H1 (cell line): ENCODE results near the gene GK2. TPM values are rescaled to one million over a fixed set of nuclear protein-coding genes. Genes with fewer than 3 reads are reported as not detected.

ENCODE experiments used
- CTCF ChIA-PET: fragments of 300-600 bp; sonication (Branson Sonifier 250); formaldehyde crosslinking; loops from one replicate; lab custom pipeline; 2021; ENCODE audit not compliant: partially characterized antibody; lab: Charles Lee
- POLR2A ChIA-PET: fragments of 300-600 bp; sonication (Branson Sonifier 250); formaldehyde crosslinking; loops from one replicate; lab custom pipeline; 2021; ENCODE audit warnings: inconsistent platforms; ENCODE audit not compliant: partially characterized antibody; lab: Charles Lee
- DNase-seq, 2 experiments: peaks; one replicate each; pipeline versions ENCODE4 v3.0.0 to v3.0.0-alpha.2; 2010 to 2022; ENCODE audit warnings: low spot score in 2 of 2, low read depth in 1 of 2, mixed read lengths in 1 of 2
- FAIRE-seq: peaks from 2 replicates; lab custom pipeline; 2011; peaks lifted over from hg19 to GRCh38; lab: Jason Lieb, UNC
- H2AFZ ChIP-seq: 2 replicates; pipeline ENCODE4 v1.8.1; 2012; ENCODE audit warnings: low read length, inconsistent platforms
- H2AK5ac ChIP-seq: 2 replicates; pipeline ENCODE4 v1.6.1; 2013; ENCODE audit warnings: low read depth, low read length
- H2BK120ac ChIP-seq: replicated peaks from 2 replicates; pipeline ENCODE3; 2013; ENCODE audit warnings: low read depth, low read length, inconsistent platforms
- H2BK12ac ChIP-seq: 2 replicates; pipeline ENCODE4 v1.6.1; 2013; ENCODE audit warnings: low read depth, low read length
- H2BK15ac ChIP-seq: 2 replicates; pipeline ENCODE4 v1.6.1; 2013; ENCODE audit warnings: low read length
- H2BK20ac ChIP-seq: 2 replicates; pipeline ENCODE4 v1.6.1; 2013; ENCODE audit warnings: low read length
- H2BK5ac ChIP-seq: 2 replicates; pipeline ENCODE4 v1.6.1; 2013; ENCODE audit warnings: low read depth, low read length
- H3K14ac ChIP-seq: 2 replicates; pipeline ENCODE4 v1.6.1; 2013; ENCODE audit warnings: inconsistent platforms; ENCODE audit not compliant: insufficient read length
- H3K18ac ChIP-seq: 2 replicates; pipeline ENCODE4 v1.6.1; 2013; ENCODE audit warnings: low read length; ENCODE audit errors: extremely low read depth
- H3K23ac ChIP-seq: 2 replicates; pipeline ENCODE4 v1.6.1; 2013; ENCODE audit warnings: inconsistent platforms; ENCODE audit not compliant: insufficient read length
- H3K23me2 ChIP-seq: 2 replicates; pipeline ENCODE4 v1.6.1; 2013; ENCODE audit warnings: low read depth, low read length
- H3K27ac ChIP-seq: 2 replicates; pipeline ENCODE4 v1.6.1; 2011; ENCODE audit warnings: low read depth, low read length, inconsistent platforms
- H3K27me3 ChIP-seq, 4 experiments: replicated peaks in 1 of 4; 1 replicate in 1 of 4; 2 replicates in 3 of 4; pipeline versions ENCODE4 v1.6.1 to v1.8.1; 2011 to 2013; ENCODE audit warnings: low read length in 3 of 4, mild to moderate bottlenecking in 3 of 4, inconsistent platforms in 2 of 4, mixed read lengths in 2 of 4, moderate library complexity in 1 of 4; ENCODE audit not compliant: control insufficient read depth in 3 of 4, insufficient read depth in 3 of 4; ENCODE audit errors: extremely low read depth in 1 of 4
- H3K36me3 ChIP-seq, 4 experiments: 2 replicates each; pipeline versions ENCODE4 v1.6.1 to v1.8.1; 2011 to 2013; ENCODE audit warnings: mild to moderate bottlenecking in 4 of 4, low read length in 3 of 4, moderate library complexity in 2 of 4, control low read depth in 1 of 4, inconsistent platforms in 1 of 4; ENCODE audit not compliant: insufficient read depth in 4 of 4, control insufficient read depth in 2 of 4
- H3K4ac ChIP-seq: replicated peaks from 2 replicates; pipeline ENCODE3; 2013; ENCODE audit warnings: low read length, low read depth, mixed read lengths, inconsistent platforms; ENCODE audit not compliant: insufficient read length
- H3K4me1 ChIP-seq, 4 experiments: replicated peaks in 1 of 4; 1 replicate in 1 of 4; 2 replicates in 3 of 4; pipeline versions ENCODE4 v1.6.1 to v1.8.1; 2011 to 2013; ENCODE audit warnings: low read length in 3 of 4, inconsistent platforms in 2 of 4, mixed read lengths in 1 of 4; ENCODE audit not compliant: insufficient read depth in 4 of 4, control insufficient read depth in 3 of 4
- H3K4me2 ChIP-seq, 2 experiments: 2 replicates each; pipeline versions ENCODE4 v1.6.1 to v1.8.1; 2011 to 2013; ENCODE audit warnings: low read depth in 2 of 2, low read length in 2 of 2, control low read depth in 1 of 2, inconsistent platforms in 1 of 2, mild to moderate bottlenecking in 1 of 2; ENCODE audit not compliant: insufficient read depth in 1 of 2
- H3K4me3 ChIP-seq, 4 experiments: fragments of 200-600, 300-600 bp in 1 of 4; sonication (generic), shearing (Covaris generic), sonication (Bioruptor Twin) in 1 of 4; 2 replicates each; pipeline versions ENCODE4 v1.5.1 to v1.8.1; 2011 to 2016; ENCODE audit warnings: low read length in 4 of 4, low read depth in 3 of 4, control low read depth in 2 of 4, inconsistent platforms in 2 of 4, mild to moderate bottlenecking in 2 of 4, mixed read lengths in 1 of 4, moderate library complexity in 1 of 4; ENCODE audit not compliant: insufficient read depth in 2 of 4; ENCODE audit errors: extremely low read depth in 1 of 4
- H3K56ac ChIP-seq: replicated peaks from 2 replicates; pipeline ENCODE3; 2013; ENCODE audit warnings: low read depth, mild to moderate bottlenecking, mixed read lengths, low read length, inconsistent platforms; ENCODE audit not compliant: insufficient read length
- H3K79me1 ChIP-seq: 2 replicates; pipeline ENCODE4 v1.6.1; 2013; ENCODE audit warnings: low read depth, low read length, control low read depth
- H3K79me2 ChIP-seq, 2 experiments: 2 replicates each; pipeline versions ENCODE4 v1.6.1 to v1.8.1; 2012 to 2013; ENCODE audit warnings: low read length in 2 of 2, mild to moderate bottlenecking in 2 of 2, inconsistent platforms in 1 of 2; ENCODE audit not compliant: insufficient read depth in 2 of 2, control insufficient read depth in 1 of 2
- H3K9ac ChIP-seq, 4 experiments: replicated peaks in 1 of 4; 1 replicate in 1 of 4; 2 replicates in 3 of 4; pipeline versions ENCODE4 v1.6.1 to v1.8.1; 2011 to 2013; ENCODE audit warnings: low read depth in 3 of 4, low read length in 3 of 4, control low read depth in 2 of 4, mild to moderate bottlenecking in 2 of 4, moderate library complexity in 2 of 4, inconsistent platforms in 1 of 4; ENCODE audit errors: extremely low read depth in 1 of 4
- H3K9me3 ChIP-seq, 2 experiments: 2 replicates each; pipeline versions ENCODE4 v1.6.1 to v1.8.1; 2012 to 2013; ENCODE audit warnings: mild to moderate bottlenecking in 2 of 2, moderate library complexity in 2 of 2, control low read depth in 1 of 2, inconsistent platforms in 1 of 2, low read depth in 1 of 2, low read length in 1 of 2, mixed read lengths in 1 of 2; ENCODE audit not compliant: insufficient read depth in 2 of 2
- H4K20me1 ChIP-seq, 2 experiments: replicated peaks in 1 of 2; 2 replicates each; pipeline versions ENCODE3 to v1.8.1; 2011 to 2013; ENCODE audit warnings: inconsistent platforms in 2 of 2, low read length in 2 of 2, mild to moderate bottlenecking in 1 of 2; ENCODE audit not compliant: insufficient read depth in 2 of 2, control insufficient read depth in 1 of 2
- H4K5ac ChIP-seq: 2 replicates; pipeline ENCODE4 v1.6.1; 2013; ENCODE audit warnings: low read length, low read depth, mixed read lengths, inconsistent platforms; ENCODE audit not compliant: insufficient read length
- H4K8ac ChIP-seq: 2 replicates; pipeline ENCODE4 v1.8.0; 2013; ENCODE audit warnings: mild to moderate bottlenecking, moderate library complexity, low read length, inconsistent platforms; ENCODE audit not compliant: insufficient read depth; ENCODE audit errors: extremely low read depth
- H4K91ac ChIP-seq: replicated peaks from 2 replicates; pipeline ENCODE3; 2013; ENCODE audit warnings: low read length, mixed read lengths, inconsistent platforms; ENCODE audit not compliant: insufficient read length
- CREB1 ChIP-seq: IDR thresholded peaks from 2 replicates; pipeline ENCODE4 v1.6.1; 2012; ENCODE audit warnings: inconsistent platforms
- TAF7 ChIP-seq: optimal IDR thresholded peaks from 2 replicates; pipeline ENCODE3; 2011; ENCODE audit warnings: low read depth, mild to moderate bottlenecking, inconsistent platforms, low read length, moderate library complexity, borderline replicate concordance
- WGBS, 2 experiments: shearing (Covaris generic) in 1 of 2; methylation state at CpG; one replicate each; pipeline versions ENCODE4 v1.1.6 to v1.1.7; 2013 to 2015; ENCODE audit warnings: low lambda C conversion rate in 2 of 2, mixed read lengths in 2 of 2, inconsistent platforms in 1 of 2, low coverage in 1 of 2, missing lambda C conversion rate in 1 of 2; ENCODE audit not compliant: insufficient replicate concordance in 2 of 2, insufficient coverage in 1 of 2, insufficient read length in 1 of 2; ENCODE audit errors: extremely low coverage in 1 of 2, missing lambda C conversion rate in 1 of 2; 5-methylcytosine and 5-hydroxymethylcytosine counted together
- polyA plus RNA-seq, 7 experiments: library from polyadenylated mRNA; depleted of rRNA in 3 of 7; stranded (reverse) in 5 of 7; unstranded in 2 of 7; fragments of >200 nt in 5 of 7; fragments of 200-250 nt in 2 of 7; gene quantifications; 1 replicate in 5 of 7; 2 replicates in 1 of 7; 4 replicates in 1 of 7; pipeline versions ENCODE4 v1.2.1 to v1.2.3, GENCODE V29; 2011 to 2013; ENCODE audit warnings: missing spikeins in 2 of 7, mixed read lengths in 2 of 7
- total RNA-seq: library from RNA; stranded (reverse); fragmentation: NEBNext Ultra II Directional; extraction: Animal tissue kit (Norgen Biotek cat#: 25700); gene quantifications from 2 replicates; pipeline ENCODE4 v1.2.1, GENCODE V29; 2021

The GK2 gene
- total and polyA plus RNA-seq, 2 of the 8 experiments (the other 6 are each of a cell fraction or from before 2014, with no cell fraction given): not detected

GRCh38 chr4:79431839-79432238 lies 23.8 kb upstream of the GK2 start:
- Histone ChIP-seq H4K8ac (no peak overlapping the region), H3K14ac (no peak overlapping the region), H2BK120ac (no peak overlapping the region), H3K23ac (no peak overlapping the region), H4K5ac (no peak overlapping the region), H3K79me2 (no peaks in the 10 kb centered on the region), H4K20me1 (no peaks in the 10 kb centered on the region), H3K4me3 (no peak overlapping the region), H3K27me3 (no peaks in the 10 kb centered on the region), H3K18ac (no peak overlapping the region), H3K4me2 (no peak overlapping the region), H2AFZ (no peak overlapping the region), H2BK12ac (no peak overlapping the region), H2BK20ac (no peak overlapping the region), H3K4me1 (no peaks in the 10 kb centered on the region), H3K9ac (no peak overlapping the region), H3K4ac (no peak overlapping the region), H2AK5ac (no peak overlapping the region), H4K91ac (no peak overlapping the region), H3K9me3 (no peaks in the 10 kb centered on the region), H2BK15ac (no peak overlapping the region), H3K23me2 (no peaks in the 10 kb centered on the region), H3K79me1 (no peaks in the 10 kb centered on the region), H3K56ac (no peak overlapping the region), H3K27ac (no peak overlapping the region), H3K36me3 (no peaks in the 10 kb centered on the region), H2BK5ac (no peak overlapping the region)
- no peak for DNase-seq
- WGBS, 2 experiments: 92% methylated on average over 1 of the region's 1 CpG; no CpG with 5 or more reads in 1 of the 2 experiments
- no peak for FAIRE-seq
- CTCF ChIA-PET: no interaction called here
- POLR2A ChIA-PET: no interaction called here
- TF ChIP-seq TAF7 (no peak), CREB1 (no peak)
